ENCODE results near the gene DPYD.

The DPYD gene

DNA sequence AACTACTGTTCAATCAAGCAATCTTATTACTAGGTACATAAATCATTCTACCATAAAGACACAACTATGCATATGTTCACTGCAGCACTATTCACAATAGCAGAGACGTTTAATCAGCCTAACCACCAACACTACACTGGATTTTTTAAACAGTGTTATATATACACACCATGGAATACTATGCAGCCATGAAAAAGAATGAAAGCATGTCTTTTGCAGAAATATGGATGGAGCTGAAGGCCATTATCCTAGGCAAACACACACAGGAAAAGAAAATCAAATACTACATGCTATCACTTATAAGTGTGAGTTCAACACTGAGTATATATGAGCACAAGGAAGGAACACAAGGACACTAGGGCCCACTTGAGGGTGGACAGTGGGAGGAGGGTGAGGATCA, 159.2 kb downstream of the DPYD start:
- H3K79me2 ChIP-seq (ENCODE audit: control insufficient read depth, insufficient read depth, low read length, unreplicated experiment), result no peaks in the 10 kb centered on the region
- peaks cover 28% of the 10 kb centered on the region for H3K36me3 ChIP-seq (ENCODE audit: insufficient read depth, low read length)
- no peak overlapping the region for H3K4me3 ChIP-seq (ENCODE audit: low read depth, low read length)
- H3K27me3 ChIP-seq (ENCODE audit: insufficient read depth, low read length), result no peaks in the 10 kb centered on the region
- H2AFZ ChIP-seq (ENCODE audit: low read length, unreplicated experiment), result no peak overlapping the region
- H3K4me1 ChIP-seq (ENCODE audit: control insufficient read depth, insufficient read depth, low read length, unreplicated experiment), result peaks cover 16% of the 10 kb centered on the region
- no peak overlapping the region for H3K27ac ChIP-seq (ENCODE audit: low read depth, low read length)

DNA sequence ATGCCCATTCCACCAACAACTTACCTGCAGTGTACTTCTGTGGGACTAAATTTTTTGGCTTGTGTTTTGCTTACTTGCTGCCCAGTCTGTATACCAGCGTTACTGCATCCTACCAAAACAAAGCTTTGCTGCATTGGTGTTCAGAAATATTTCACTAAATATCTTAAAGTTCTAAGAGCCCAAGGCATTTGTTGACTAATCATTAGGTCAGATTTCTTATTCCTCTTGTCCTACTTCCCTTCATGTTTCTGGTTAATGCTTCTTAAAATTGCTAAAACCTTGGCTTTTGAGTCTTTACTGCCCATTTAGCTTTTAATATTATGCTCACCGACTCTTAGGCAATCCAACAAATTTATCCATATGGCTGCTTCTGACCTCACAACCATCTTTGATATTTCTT, 161.8 kb downstream of the DPYD start:
- H3K4me1 ChIP-seq (ENCODE audit: control insufficient read depth, insufficient read depth, low read length, unreplicated experiment), result peaks cover 16% of the 10 kb centered on the region
- H2AFZ ChIP-seq (ENCODE audit: low read length, unreplicated experiment), result no peak overlapping the region
- H3K79me2 ChIP-seq (ENCODE audit: control insufficient read depth, insufficient read depth, low read length, unreplicated experiment), result no peaks in the 10 kb centered on the region
- H3K27me3 ChIP-seq (ENCODE audit: insufficient read depth, low read length), result no peaks in the 10 kb centered on the region
- H3K36me3 ChIP-seq (ENCODE audit: insufficient read depth, low read length), result peaks cover 23% of the 10 kb centered on the region
- no peak overlapping the region for H3K4me3 ChIP-seq (ENCODE audit: low read depth, low read length)
- H3K27ac ChIP-seq (ENCODE audit: low read depth, low read length), result no peak overlapping the region

DNA sequence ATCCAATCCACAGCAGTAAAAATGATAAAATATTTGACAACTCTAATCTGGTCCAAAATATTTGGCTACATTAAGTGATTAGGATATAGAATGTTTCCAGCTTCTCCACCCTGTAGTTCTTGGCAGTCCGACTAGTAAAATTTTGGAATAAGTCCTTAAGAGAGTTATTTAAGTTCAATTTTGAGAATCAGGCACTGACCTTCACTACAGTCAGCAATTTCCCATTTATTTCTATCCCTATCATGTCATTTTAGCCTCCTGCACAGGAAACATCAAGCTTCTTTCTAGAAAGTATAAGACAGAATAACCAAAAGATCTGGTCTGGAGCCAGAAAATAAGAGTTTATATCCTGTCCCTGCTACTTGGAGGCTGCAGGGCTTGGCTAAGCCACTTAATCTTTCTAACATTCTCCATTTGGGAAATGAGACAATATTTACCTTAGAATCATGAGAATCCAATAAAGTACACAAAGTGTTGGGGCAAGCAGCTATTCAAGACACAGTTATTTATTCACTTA, 162.2 kb downstream of the DPYD start:
- H2AFZ ChIP-seq (ENCODE audit: low read length, unreplicated experiment), result no peak overlapping the region
- H3K36me3 ChIP-seq (ENCODE audit: insufficient read depth, low read length), result peaks cover 19% of the 10 kb centered on the region
- H3K79me2 ChIP-seq (ENCODE audit: control insufficient read depth, insufficient read depth, low read length, unreplicated experiment), result no peaks in the 10 kb centered on the region
- H3K4me3 ChIP-seq (ENCODE audit: low read depth, low read length), result no peak overlapping the region
- no peaks in the 10 kb centered on the region for H3K27me3 ChIP-seq (ENCODE audit: insufficient read depth, low read length)
- H3K27ac ChIP-seq (ENCODE audit: low read depth, low read length), result no peak overlapping the region
- peaks cover 16% of the 10 kb centered on the region for H3K4me1 ChIP-seq (ENCODE audit: control insufficient read depth, insufficient read depth, low read length, unreplicated experiment)

DNA sequence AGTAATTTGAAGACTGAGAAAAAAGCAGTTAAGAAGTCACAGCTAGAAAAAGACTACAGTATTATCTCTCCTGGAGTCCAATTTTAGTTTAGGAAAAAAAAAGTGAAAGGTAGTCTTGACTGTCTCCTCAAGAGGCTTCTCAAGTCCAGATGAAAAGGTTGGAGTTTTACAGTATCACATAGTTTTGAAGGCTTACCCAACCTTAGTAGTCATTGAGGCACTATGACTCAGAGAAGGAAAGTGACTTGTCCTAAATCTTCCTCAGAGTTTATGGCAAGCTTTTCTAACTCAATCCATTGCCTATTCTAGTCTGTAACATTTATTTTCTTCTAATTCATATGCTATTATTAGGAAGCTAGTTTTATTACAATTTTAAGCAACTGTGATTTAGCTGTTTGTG, 174.9 kb downstream of the DPYD start:
- H3K4me1 ChIP-seq (ENCODE audit: control insufficient read depth, insufficient read depth, low read length, unreplicated experiment), result peaks cover 4% of the 10 kb centered on the region
- H3K27me3 ChIP-seq (ENCODE audit: insufficient read depth, low read length), result no peaks in the 10 kb centered on the region
- H3K36me3 ChIP-seq (ENCODE audit: insufficient read depth, low read length), result no peaks in the 10 kb centered on the region
- H3K27ac ChIP-seq (ENCODE audit: low read depth, low read length), result no peak overlapping the region
- no peak overlapping the region for H3K4me3 ChIP-seq (ENCODE audit: low read depth, low read length)
- no peak overlapping the region for H2AFZ ChIP-seq (ENCODE audit: low read length, unreplicated experiment)
- H3K79me2 ChIP-seq (ENCODE audit: control insufficient read depth, insufficient read depth, low read length, unreplicated experiment), result no peaks in the 10 kb centered on the region

DNA sequence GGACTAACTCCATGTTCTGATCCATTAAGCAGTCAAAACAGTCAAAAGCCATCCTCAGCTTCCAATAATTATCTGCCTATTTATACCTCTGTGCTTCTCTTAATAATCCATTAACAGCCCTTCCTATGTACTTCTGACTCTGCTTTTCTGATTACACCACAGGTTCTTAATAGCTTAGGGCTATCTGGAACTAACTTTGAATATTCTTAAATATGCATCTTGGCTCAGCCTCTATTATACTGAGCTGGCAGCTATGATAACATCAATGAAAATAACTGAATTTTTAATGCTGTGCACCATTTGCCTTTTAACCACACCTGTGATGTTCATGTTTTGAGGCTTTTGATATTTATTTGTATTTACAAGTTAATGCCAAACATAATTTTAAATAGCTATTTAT, 175.9 kb downstream of the DPYD start:
- Histone ChIP-seq H3K36me3 (ENCODE audit: insufficient read depth, low read length) (no peaks in the 10 kb centered on the region), H3K79me2 (ENCODE audit: control insufficient read depth, insufficient read depth, low read length, unreplicated experiment) (no peaks in the 10 kb centered on the region), H3K27ac (ENCODE audit: low read depth, low read length) (no peak overlapping the region), H3K4me3 (ENCODE audit: low read depth, low read length) (no peak overlapping the region), H3K4me1 (ENCODE audit: control insufficient read depth, insufficient read depth, low read length, unreplicated experiment) (peaks cover 11% of the 10 kb centered on the region), H3K27me3 (ENCODE audit: insufficient read depth, low read length) (no peaks in the 10 kb centered on the region), H2AFZ (ENCODE audit: low read length, unreplicated experiment) (no peak overlapping the region)

DNA sequence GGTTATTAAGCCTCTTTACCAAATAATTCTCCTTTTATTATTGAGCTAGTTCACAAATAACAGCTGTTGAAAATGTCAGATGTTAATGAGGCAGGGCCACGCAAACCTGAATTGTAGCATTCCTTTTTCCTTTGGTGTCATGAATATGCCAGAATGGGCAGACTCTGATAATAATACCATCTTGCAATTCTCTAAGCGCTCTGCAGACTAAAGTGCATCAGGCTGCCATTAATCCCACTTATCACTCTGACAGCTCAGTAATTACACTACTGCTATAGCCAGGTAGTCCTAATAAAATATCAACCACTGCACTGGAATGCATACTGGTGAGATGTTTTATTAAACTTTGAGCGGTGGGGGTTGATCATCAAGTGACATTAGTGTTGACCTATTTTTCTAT, 177.7 kb downstream of the DPYD start:
- Histone ChIP-seq H3K27ac (ENCODE audit: low read depth, low read length) (no peak overlapping the region), H3K79me2 (ENCODE audit: control insufficient read depth, insufficient read depth, low read length, unreplicated experiment) (no peaks in the 10 kb centered on the region), H3K27me3 (ENCODE audit: insufficient read depth, low read length) (no peaks in the 10 kb centered on the region), H3K4me3 (ENCODE audit: low read depth, low read length) (no peak overlapping the region), H2AFZ (ENCODE audit: low read length, unreplicated experiment) (no peak overlapping the region), H3K4me1 (ENCODE audit: control insufficient read depth, insufficient read depth, low read length, unreplicated experiment) (peaks cover 17% of the 10 kb centered on the region), H3K36me3 (ENCODE audit: insufficient read depth, low read length) (no peaks in the 10 kb centered on the region)

DNA sequence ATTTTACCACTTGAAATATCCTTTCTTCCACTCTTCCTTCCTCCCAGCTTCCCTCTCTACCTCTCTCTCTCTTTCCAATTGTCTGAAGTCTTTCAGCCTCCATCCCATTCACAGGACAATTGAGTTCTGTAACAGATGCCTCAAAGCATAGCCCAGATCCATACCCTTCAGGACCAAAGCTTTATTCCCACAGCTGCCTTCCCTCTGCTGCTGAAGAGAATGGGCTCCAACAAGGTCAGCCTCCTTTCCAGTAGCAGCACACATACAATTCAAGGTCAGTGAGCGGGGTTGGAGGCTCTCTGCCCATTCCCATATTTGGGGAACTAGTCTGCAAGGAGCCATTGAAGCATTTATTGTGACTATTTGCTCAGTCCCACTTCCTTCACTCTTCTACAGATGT, 179.9 kb downstream of the DPYD start:
- Histone ChIP-seq H2AFZ (ENCODE audit: low read length, unreplicated experiment) (no peak overlapping the region), H3K27me3 (ENCODE audit: insufficient read depth, low read length) (no peaks in the 10 kb centered on the region), H3K4me1 (ENCODE audit: control insufficient read depth, insufficient read depth, low read length, unreplicated experiment) (peaks cover 16% of the 10 kb centered on the region), H3K36me3 (ENCODE audit: insufficient read depth, low read length) (no peaks in the 10 kb centered on the region; the same call in 1 of the 2 replicates), H3K79me2 (ENCODE audit: control insufficient read depth, insufficient read depth, low read length, unreplicated experiment) (no peaks in the 10 kb centered on the region), H3K27ac (ENCODE audit: low read depth, low read length) (no peak overlapping the region), H3K4me3 (ENCODE audit: low read depth, low read length) (no peak overlapping the region)

DNA sequence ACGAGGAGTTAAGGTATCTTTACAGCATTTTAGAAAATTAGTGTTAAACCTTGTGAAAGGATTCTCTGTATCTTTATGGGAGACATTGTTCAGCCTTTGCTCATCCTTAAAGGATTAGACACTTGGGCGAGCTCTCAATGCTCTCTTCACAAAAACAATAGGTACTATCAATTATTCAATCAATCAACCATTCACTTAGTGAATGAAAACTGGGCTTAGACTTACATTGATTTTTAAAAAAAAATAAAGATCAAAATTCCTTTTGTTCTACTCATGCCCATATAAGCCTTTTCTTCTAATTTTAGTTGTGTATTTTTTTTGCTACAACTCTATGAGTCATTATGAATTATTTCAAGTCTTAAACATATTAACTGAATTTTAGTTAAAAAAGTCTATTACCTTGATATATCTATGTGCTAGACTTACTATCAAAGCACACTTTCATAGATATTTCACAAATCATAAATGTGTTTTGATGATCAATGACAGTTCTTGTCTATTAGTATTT, 181.2 kb downstream of the DPYD start:
- no peaks in the 10 kb centered on the region; the same call in 1 of the 2 replicates for H3K36me3 ChIP-seq (ENCODE audit: insufficient read depth, low read length)
- peaks cover 13% of the 10 kb centered on the region for H3K4me1 ChIP-seq (ENCODE audit: control insufficient read depth, insufficient read depth, low read length, unreplicated experiment)
- no peak overlapping the region for H3K27ac ChIP-seq (ENCODE audit: low read depth, low read length)
- no peak overlapping the region for H3K4me3 ChIP-seq (ENCODE audit: low read depth, low read length)
- H3K27me3 ChIP-seq (ENCODE audit: insufficient read depth, low read length), result no peaks in the 10 kb centered on the region
- H2AFZ ChIP-seq (ENCODE audit: low read length, unreplicated experiment), result no peak overlapping the region
- H3K79me2 ChIP-seq (ENCODE audit: control insufficient read depth, insufficient read depth, low read length, unreplicated experiment), result no peaks in the 10 kb centered on the region

DNA sequence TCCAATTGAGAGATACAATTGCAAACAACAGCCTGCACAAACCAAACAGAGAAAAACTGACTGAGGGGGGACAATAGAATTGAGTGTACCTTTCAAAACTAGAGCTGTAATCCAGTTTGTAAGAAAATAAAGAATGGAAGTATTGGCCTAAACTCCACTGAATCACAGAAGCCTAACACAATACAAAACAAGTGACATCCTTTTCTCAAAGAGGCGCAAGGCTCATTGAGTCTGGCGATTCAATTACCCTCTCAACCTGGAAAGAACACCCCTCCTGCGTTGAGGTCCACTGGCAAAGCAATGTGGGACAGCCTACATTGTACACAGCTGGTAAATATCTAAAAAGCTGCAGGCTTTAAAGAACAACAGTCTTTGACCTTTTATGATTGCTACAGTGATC, 182.6 kb downstream of the DPYD start:
- H2AFZ ChIP-seq (ENCODE audit: low read length, unreplicated experiment), result no peak overlapping the region
- no peaks in the 10 kb centered on the region for H3K27me3 ChIP-seq (ENCODE audit: insufficient read depth, low read length)
- H3K4me1 ChIP-seq (ENCODE audit: control insufficient read depth, insufficient read depth, low read length, unreplicated experiment), result peaks cover 13% of the 10 kb centered on the region
- no peaks in the 10 kb centered on the region for H3K79me2 ChIP-seq (ENCODE audit: control insufficient read depth, insufficient read depth, low read length, unreplicated experiment)
- no peak overlapping the region for H3K4me3 ChIP-seq (ENCODE audit: low read depth, low read length)
- no peak overlapping the region for H3K27ac ChIP-seq (ENCODE audit: low read depth, low read length)
- no peaks in the 10 kb centered on the region; the same call in 1 of the 2 replicates for H3K36me3 ChIP-seq (ENCODE audit: insufficient read depth, low read length)

DNA sequence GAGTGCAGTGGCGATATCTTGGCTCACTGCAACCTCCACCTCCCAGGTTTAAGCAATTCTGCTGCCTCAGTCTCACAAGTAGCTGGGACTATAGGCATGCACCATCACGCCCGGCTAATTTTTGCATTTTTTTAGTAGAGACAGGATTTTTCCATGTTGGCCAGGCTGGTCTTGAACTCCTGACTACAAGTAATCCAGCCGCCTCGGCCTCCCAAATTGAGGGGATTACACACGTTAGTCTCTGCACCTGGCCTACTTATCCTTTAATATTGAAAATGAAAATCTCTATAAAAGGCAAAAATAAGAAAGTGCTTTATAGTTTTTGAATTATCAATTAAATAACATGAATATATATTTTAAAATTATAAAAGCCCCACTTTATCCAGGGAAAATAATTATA, 190.6 kb downstream of the DPYD start:
- Histone ChIP-seq H3K27ac (ENCODE audit: low read depth, low read length) (no peak overlapping the region), H2AFZ (ENCODE audit: low read length, unreplicated experiment) (no peak overlapping the region), H3K79me2 (ENCODE audit: control insufficient read depth, insufficient read depth, low read length, unreplicated experiment) (no peaks in the 10 kb centered on the region), H3K4me3 (ENCODE audit: low read depth, low read length) (no peak overlapping the region), H3K36me3 (ENCODE audit: insufficient read depth, low read length) (0 out of 2 replicates have a peak, but pooled peaks cover 3% of the 10 kb centered on the region), H3K4me1 (ENCODE audit: control insufficient read depth, insufficient read depth, low read length, unreplicated experiment) (no peaks in the 10 kb centered on the region), H3K27me3 (ENCODE audit: insufficient read depth, low read length) (no peaks in the 10 kb centered on the region)

DNA sequence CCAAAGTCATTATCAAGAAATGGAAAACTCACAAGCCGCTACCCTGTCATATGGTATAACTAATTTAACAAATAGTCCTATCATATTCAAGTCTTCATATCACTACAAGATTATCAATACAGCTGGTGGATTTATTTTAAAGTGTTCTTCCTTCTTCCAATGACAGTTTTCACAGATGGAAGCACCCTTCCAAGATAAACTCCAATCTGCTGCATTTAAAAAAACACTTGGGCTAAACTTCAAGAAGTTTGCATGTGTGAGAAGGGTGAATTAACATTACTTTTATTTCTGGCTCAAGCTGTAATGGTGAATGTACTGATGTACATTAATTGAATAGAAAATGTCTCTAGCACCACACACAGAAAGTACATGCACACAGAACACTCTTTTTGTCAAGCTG, 192.4 kb downstream of the DPYD start:
- Histone ChIP-seq H3K79me2 (ENCODE audit: control insufficient read depth, insufficient read depth, low read length, unreplicated experiment) (no peaks in the 10 kb centered on the region), H3K4me3 (ENCODE audit: low read depth, low read length) (no peak overlapping the region), H2AFZ (ENCODE audit: low read length, unreplicated experiment) (no peak overlapping the region)

More for the DNA sequence above, 192.4 kb downstream of the DPYD start:
- Histone ChIP-seq H3K27ac (ENCODE audit: low read depth, low read length) (no peak overlapping the region), H3K36me3 (ENCODE audit: insufficient read depth, low read length) (peaks cover 8% of the 10 kb centered on the region; the same call in 1 of the 2 replicates), H3K4me1 (ENCODE audit: control insufficient read depth, insufficient read depth, low read length, unreplicated experiment) (no peaks in the 10 kb centered on the region), H3K27me3 (ENCODE audit: insufficient read depth, low read length) (no peaks in the 10 kb centered on the region)

Measured in ACC112 (cell line).